HG03159 (cell line): ENCODE results near the gene RPL37.
"Not testable (repeated sequence)": the region's sequence is repeated elsewhere in the genome, so short reads cannot be mapped to it uniquely, and the experiment has no call there.

Experiments
- ATAC-seq: cut with Tn5 transposase; IDR thresholded peaks from one replicate; pipeline ENCODE4 v1.9.1; 2021; ENCODE audit warnings: mild to moderate bottlenecking, moderate library complexity; ENCODE audit not compliant: unreplicated experiment

RPL37 gene

GRCh38 chr5:40834391-40834848 lies 602 bp downstream of the RPL37 start:
- ATAC-seq = no peak

GRCh38 chr5:40833712-40834229 lies 1.3 kb downstream of the RPL37 start:
- ATAC-seq = no peak

GRCh38 chr5:40832345-40832744 lies 2.7 kb downstream of the RPL37 start:
- no peak for ATAC-seq

- no peak for ATAC-seq
Observed at GRCh38 chr5:40831346-40832210, 3.4 kb downstream of the RPL37 start.

- ATAC-seq = no peak
Observed at GRCh38 chr5:40829748-40830533, 5.1 kb downstream of the RPL37 start.

- no peak for ATAC-seq
Observed at GRCh38 chr5:40828690-40829661, 6.0 kb downstream of the RPL37 start.

GRCh38 chr5:40828021-40828631 lies 6.9 kb downstream of the RPL37 start:
- ATAC-seq = no peak

- ATAC-seq = no peak
Observed at GRCh38 chr5:40827188-40827977, 7.6 kb downstream of the RPL37 start.

- no peak for ATAC-seq
Observed at GRCh38 chr5:40826489-40827187, 8.4 kb downstream of the RPL37 start.

- not testable (repeated sequence) for ATAC-seq
Observed at GRCh38 chr5:40825461-40826043, 9.5 kb downstream of the RPL37 start.

- ATAC-seq = no peak
Observed at GRCh38 chr5:40823459-40823858, 11.6 kb downstream of the RPL37 start.

GRCh38 chr5:40813698-40814281 lies 21.2 kb downstream of the RPL37 start:
- no peak for ATAC-seq

GRCh38 chr5:40812125-40812524 lies 22.9 kb downstream of the RPL37 start:
- no peak for ATAC-seq

- no peak for ATAC-seq
Observed at GRCh38 chr5:40801771-40802562, 33.1 kb downstream of the RPL37 start.

- no peak for ATAC-seq
Observed at GRCh38 chr5:40799258-40799657, 35.8 kb downstream of the RPL37 start.

- ATAC-seq = no peak
Observed at GRCh38 chr5:40798801-40799210, 36.2 kb downstream of the RPL37 start.
